NCI-H1694 treated with DMSO at 0.1 percent for 48 hours (cell line): ENCODE results near the gene KRT33B.
"Not testable (repeated sequence)": the region's sequence is repeated elsewhere in the genome, so short reads cannot be mapped to it uniquely, and the experiment has no call there.

Experiments
- DNase-seq: peaks from one replicate; lab custom pipeline; 2025; lab: John Stamatoyannopoulos, UW

The KRT33B gene

DNA sequence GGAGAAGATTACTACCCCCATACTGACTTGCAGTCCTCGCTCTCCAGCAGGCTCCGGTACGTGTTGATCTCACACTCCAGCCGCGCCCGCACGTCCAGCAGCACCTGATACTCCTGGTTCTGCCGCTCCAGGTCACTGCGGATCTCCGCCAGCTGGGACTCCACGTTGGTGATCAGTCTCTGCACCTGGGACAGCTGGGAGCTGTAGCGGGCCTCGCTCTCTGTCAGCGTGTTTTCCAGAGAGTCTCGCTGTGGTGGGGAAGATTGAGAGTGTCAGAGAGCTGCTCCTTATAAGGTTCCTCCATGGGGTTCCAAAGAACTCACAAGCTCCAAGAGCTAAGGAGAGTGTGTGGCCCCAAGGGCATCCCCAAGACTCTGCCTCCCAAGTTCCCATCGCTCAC lies 23.2 kb downstream of the KRT33B start:
- DNase-seq, result not testable (repeated sequence)

DNA sequence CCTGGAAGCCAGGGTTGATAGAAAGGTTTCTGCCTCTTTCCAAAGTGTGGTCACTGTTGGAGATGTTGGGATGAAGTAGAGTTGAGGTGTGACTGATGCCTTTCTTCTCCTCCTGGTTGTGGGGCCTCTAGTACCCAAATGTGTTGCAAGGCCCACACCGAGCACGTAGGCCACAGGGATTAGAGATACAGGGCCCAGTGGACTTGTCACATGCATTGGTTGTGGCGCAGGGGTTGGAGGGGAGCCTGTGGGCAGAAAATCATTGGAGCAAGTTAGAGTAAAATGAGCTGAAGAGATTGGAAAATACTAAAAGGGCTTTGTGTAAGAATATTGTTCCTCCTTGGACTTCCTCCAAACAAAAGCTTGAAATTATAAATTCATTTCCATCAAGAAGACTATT lies 23.6 kb downstream of the KRT33B start:
- no peak for DNase-seq

DNA sequence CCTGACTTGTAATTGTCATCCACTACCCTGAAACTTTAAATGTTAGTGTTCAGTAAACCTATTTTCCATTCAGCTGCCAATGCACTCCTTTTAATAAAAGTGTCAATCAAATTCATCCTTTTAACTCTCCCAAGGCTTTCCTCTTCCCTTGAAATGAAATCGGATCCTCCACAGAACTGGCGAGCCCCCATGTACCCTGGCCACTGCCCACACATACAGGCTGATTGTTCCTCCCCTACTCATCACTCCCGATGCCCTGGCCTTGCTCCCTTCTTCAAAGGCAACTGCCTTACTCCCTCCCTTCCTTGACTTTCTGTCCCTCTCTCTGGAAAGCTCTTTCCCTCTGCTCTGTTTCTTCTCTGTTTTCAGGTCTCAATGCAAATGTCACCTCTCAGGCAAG lies 26.6 kb downstream of the KRT33B start:
- DNase-seq, result no peak

DNA sequence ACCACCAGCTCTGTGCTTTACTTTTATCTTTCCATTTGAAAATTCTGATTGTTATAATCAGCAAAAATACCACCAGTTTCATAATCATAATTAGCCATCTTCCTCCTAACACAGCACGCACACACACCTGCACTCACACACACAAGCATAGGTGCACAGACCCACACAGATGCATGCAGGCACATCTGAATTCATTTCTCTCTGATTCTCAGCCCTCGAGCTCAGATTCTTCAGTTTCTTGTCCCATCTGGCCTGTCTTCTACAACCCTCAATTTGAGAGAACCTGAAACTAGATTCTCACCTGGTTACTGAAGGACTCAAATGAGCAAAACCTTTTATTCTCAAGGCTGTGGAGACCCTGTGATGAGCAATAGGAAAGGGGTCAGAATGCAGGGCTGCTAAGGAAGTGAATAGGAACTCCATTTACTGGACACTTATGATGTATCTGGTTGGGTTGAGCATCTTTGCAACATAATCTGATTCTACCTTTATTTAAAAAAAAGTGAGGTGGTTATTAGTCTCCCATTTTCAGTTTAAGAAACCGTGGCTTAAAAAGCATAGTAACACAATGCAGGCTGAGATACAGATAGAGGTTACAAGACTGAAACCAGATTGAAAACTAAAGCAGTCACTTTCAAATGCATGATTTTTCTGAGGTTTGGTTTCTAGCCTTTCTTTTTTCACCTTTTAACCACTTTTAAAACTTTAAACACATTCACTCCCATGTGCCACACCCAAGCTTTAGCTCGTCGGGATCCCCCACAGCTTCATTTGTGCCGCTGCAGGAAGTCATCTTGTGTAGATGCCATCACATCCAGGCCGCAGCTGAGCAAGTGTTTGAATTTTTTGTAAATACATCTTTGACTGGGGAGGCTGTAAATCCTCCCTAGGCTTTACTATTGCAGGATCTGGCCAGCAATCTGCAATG lies 28.4 kb downstream of the KRT33B start:
- DNase-seq, result no peak

DNA sequence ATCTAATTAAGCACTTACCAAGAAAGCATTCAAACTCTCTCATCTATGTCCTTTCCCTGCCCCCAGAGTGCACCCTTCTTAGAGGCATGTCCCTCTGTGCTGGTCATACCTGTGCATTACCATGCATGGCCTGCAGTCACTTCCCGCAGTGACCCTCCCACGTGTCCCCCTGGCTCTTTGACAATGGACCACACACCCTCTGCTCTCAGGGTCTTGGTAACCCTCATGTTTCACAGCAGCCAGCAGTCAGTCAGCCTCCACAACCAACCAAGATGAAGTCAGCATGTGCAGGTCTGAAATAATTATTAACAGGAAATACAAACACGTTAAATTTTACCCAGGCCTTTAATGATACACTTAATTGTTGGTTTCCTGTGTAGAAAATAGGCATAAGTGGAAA lies 29.1 kb downstream of the KRT33B start:
- DNase-seq, result no peak

DNA sequence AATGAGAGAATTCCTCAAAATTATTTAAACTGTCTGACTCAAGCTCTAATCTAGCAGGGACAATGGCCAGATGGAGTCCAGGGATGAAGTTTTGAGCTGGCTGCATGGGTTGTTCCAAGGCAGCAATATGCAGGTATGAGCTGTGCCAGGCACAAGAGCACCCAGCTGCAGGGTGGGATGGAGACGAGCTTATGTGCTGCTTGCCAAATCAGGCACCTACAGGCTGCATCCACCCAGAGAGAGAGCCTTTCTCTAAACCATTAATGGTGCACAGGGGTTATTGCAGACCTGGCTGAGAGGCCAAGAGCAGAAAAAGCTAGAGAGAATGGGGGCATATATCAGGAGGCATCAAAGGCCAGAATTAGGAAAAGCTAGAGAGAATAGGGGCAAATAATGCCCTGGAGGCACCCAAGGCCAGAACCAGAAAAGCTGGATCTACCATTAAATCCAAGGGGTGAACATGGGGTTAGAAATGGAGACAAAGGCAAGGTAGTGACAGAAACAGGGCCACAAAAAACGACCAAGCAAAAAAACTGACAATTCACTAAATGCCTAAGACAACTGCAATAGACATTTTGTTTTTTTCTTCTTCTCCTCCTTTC lies 29.9 kb downstream of the KRT33B start:
- DNase-seq, result no peak

DNA sequence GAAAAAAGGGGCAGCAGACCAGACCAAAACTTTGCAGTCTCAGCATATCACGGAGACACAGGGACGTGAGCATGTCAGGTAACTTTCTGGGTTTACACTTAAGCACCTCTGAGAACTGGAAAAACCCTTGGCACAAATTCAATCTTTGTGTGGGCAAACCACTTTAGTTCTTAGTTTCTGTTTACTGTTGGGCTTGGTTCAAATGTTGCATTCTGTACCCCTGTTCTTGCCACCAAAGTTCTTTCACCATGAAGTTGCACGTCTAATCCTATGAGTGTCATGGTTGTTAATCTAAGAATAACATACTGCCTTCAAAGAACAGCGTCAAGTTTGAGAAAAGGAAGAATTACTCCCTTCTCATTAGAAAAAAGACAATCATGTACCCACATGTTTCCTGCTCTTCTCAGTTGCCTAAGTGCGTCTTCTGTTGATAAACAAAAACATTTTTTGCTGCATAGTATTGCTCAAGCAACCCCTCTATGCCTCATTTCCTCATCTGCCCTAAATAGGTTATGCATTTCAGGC lies 30.6 kb downstream of the KRT33B start:
- no peak for DNase-seq

DNA sequence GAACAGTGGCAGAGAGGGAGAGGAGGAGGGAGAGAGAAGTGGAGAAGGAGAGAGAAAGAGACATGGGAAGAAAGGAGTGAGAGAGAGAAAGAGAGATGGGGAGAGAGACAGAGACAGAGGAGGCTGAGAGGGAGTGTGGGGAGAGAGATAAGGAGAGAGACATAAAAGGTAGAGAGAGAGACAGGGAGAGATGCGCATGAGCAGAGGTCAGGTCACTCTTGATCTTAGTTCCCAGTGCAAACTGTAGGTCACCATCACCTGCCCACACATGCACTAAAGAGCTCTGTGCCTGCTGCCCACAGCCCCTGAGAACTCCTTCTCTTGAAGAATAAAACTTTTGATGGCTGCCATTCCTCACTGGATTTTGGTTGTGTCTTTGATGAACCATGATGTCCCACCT lies 33.9 kb downstream of the KRT33B start:
- DNase-seq, result no peak

DNA sequence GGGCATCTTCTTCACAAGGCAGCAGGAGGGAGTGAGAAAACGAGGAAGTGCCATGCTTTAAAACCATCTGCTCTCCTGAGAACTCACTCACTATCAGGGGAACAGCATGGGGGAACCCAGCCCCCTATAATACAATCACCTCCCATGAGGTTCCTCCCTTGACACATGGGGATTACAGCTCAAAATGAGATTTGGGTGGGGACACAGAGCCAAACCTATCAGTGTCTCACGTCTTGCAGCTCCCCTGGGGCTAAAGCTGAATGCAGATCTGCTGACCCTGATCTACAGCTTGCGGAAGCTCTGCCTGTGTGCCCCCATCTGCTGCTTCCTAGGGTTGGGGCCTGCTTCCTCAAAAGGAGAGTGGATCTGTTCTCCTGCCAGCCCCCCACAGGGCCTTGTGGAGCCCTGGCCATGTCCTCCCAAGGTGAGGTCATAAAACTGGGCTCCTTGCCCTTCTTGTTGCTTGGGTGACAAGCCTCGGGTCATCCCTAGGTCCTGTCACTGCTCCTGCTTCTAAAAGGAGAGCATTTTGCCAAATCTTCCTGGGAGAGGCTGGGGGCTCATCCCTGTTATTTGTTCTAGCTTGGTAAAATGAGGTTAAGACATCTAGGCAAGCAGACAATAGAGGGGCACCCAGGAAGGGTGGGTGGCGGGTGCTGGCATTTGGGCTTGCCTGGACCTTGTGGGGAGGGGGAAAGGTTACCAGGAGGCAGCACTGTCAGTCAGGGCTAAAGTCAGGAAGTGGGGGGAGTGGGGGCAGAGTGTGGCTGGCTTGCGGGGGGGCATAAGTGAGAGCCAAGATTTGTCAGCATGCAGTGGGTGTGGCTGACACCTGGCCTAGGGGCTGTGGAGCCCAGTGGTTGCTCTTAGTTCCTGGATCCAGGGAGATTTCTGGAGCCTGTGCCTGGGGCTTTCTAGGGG lies 35.0 kb downstream of the KRT33B start:
- DNase-seq, result no peak

DNA sequence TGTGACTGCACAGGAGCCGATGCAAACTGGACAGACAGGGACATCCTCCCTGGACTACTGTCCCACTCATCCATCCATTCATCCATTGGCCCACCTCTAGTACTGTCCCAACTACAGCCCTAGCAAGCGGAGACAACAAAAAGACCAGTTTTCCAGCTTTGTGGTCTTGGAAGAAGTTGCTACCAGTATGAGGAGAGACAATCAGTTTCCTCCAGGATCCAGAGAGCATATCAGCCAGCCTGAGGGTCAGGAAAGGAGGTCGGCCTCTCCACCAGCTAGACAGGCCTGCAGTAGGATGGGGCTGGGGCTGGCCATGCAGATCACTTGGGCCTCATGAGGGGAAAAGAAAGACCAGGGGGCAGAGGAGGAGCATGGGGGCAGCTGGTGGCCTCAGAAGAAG lies 35.8 kb downstream of the KRT33B start:
- DNase-seq, result no peak

DNA sequence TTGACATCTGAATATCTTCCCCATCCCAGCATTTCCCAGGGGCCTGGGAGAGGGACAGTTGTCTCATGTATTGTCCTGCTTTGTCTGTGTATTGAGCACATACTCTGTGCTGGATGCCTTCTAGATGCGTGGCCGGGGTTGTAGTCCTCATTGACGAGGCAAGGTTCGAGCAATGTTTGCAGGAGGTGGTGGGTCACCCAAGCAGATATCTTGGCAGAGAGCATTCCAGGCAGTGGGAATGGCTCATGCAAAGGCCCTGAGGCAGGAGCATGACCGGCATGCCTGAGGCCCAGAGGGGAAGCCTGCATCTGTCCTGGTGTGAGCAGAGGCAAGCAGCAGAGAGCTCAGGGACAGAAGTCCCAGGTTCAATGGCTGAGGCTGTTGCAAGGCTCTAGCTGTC lies 36.5 kb downstream of the KRT33B start:
- DNase-seq, result no peak

DNA sequence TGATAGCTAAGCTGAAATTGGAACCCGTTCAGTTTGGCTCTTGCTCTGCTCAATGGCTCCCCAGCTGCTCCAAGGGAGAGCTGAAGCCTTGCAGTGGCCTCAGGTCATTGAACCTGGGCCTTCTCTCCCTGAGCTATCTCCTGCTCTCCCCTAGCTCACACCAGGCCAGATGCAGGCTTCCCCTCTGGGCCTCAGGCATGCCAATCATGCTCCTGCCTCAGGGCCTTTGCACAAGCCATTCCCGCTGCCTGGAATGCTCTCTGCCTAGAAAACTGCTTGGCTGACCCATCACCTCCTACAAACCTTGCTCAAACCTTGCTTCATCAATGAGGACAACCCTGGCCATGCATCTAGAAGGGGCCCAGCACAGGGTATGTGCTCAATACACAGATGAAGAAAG lies 37.4 kb downstream of the KRT33B start:
- DNase-seq, result no peak

DNA sequence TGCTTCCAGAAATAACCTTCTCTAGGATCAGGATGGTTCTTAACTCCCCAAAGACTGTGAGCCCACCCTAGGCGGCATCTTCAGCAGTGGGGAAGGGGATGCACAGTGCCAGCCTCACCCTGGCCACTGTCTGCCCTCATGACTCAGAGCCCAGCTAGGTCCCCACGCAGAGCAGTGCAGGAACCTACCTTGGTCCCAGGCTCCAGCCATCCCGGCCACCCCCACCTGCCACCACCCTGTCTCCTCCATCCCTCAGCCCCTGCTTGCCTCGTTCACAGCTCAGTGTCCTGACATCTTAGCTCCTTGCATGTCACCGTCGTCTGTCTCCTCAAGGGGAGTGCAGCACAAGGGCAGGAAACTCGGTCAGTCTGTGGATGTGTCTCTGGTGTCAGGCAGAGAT lies 38.0 kb downstream of the KRT33B start:
- no peak for DNase-seq

DNA sequence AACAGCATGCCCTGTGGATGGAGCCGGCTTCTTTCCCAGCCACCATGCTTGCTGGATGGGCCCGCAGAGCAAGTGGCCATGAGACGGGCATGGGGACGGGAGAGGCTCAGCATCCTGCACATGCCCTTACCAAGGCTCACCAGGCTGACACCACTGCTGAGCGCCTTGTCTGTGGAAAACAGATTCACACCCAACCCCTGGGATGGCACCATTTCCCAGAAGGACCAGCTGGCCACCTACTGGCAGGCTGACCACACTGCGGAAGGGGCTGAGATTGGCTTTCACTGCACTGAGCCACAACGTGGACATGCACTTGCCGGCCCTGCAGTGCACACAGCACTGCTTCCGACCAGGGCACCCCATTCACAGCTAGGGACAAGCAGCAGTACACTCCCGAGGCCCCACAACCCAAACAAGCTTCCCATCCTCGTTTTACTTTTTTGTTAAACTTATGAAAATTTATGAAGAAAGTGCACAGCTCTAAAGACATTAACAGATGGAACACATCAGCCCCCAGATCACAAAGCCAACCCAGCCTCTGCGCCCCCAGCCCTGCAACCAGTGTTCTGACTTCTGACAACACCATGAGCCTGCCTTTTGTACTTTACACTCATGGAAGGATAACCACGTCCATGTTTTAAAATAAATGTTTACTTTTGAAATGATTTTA lies 40.2 kb downstream of the KRT33B start:
- peak; percentile 8 for DNase-seq

DNA sequence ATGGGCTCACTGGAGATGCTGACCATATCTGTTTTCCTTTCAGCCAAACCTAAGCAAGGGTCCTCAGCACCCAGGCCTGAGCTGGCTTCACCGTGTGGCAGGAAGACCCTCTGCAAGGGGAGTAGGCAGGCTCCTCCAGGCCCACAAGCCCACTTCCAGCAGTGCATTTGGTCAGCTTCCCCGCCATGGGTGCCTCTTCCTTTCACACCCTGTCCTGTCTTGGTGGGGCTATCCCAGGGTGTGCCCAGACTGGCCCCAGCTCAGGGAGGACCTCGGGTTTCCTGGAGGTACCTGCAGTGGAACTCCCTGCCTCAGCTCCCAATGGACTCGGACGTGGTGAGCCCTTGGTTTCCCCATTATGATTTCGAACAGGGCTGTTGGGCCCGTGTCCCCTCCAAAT lies 41.4 kb downstream of the KRT33B start:
- DNase-seq, result no peak

DNA sequence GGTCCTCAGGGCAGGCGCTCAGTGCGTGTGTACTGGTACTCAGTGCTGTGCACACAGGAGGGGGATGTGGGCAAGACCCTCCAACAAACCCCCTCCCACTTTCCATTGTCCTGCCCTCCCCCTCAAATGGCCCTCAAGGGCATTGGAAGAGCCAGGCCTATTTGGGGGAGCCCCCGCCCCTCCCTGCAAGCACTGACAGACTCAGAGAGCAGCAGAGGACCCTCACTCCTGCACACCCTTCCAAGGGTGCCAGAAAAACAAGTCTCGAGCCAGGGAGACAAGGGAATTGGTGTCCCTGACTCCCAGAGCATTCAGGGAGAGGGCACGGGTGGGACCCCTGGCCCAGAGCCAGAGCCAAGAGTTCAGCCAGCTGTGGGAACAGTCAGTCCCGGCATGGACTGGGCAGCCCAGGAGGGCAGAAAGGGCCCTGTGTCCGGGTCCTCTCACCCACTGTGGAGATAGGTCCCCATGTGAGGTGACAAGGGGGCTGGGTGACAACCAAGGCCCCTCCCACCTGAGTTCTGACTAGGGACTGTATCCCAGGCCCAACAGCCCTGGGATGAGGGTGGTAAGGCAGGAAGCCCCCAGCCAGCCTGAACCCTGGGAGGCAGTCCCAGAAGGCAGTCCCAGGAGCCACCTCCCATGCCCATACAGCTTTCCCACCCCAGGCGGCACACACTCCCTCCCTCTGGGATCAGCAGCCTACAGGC lies 42.0 kb downstream of the KRT33B start:
- no peak for DNase-seq

DNA sequence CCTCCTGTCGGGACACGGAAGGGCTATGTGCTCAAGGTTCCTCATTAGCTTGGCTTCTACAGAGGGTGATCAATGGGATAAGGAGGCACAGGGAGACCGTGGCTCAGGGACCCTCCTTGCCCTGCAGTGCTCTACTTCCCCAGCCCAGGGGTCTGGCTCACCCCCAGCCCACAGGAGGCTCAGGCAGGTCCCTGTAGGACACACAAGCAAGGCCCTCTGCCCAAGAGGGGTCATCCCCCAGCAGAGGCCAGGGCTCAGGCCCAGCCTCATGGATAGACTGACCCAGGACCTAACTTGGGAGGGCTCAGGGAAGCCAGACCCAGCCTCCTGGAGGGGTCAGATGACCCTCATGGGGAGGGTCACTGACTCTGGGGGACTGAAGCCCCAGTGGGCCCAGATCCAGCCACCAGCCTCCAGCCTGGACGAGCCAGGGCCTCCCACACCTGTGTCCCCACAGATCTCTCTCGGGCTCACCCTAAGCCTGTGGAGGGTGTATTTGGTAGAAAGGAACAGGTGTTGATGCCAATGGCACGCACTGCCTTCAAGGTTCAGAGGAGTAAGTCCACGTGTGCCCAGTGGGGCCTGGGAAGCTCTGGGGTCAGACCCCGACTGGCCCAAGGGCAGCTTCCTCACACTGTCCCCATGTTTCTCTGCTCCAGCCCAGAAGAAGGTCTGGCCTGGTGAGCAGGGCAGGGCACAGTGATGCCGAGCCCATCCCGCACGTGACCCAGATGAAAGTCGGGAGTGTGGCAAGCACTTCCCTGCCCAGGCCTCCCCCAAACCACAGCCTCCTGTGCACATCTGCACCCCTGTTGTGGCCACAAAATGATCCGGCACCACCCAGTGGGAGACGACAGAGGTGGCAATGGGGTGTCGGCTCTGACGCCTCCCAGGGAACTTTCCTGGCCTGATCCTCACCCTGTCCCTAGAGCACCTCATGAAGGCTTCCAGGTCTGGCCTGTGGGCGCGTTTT lies 43.2 kb downstream of the KRT33B start:
- DNase-seq, result no peak

DNA sequence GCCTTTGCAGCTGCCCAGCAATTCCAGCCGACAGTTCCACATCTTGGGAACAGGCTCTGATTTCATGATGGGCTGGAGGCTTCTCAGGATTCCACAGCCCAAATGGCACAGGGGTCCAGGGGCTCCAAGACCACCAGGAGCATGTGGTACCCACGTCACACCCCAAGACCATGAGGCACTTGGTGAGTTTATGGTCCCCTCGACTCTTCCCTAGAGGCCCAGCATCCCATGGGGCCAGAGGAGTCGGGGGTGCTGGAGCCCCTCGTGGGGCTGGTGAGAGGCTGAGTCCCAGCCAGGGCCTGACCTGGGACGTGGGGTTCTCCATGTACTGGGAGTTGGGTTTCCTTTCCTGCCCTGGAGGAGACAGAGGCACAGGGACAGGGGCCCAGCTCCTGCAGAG lies 44.0 kb downstream of the KRT33B start:
- DNase-seq, result no peak

DNA sequence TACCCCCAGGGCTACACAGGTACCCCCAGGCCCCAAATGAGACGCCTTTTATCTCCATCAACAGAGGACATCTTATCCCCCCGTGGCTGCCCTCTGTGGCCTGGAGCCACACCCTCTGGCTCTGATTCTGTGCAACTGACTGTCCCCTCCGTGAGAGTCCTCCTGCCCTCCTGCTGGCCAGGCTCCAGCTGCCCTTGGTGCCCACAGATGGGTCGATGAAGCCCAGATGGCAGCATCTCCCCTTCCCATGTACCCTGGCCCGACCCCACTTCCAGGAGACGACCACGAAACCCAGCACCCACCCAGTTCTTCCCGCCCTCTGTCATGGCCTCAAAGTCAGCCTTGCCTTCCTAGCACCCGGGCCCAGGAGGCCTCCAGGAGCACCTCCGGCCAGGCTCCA lies 44.5 kb downstream of the KRT33B start:
- no peak for DNase-seq
